Glutamatergic neuron (in vitro differentiated cells): ENCODE results near the gene KLHL40. TPM values are rescaled to one million over a fixed set of nuclear protein-coding genes. Genes with fewer than 3 reads are reported as not detected.

Experiments
- DNase-seq: peaks from one replicate; pipeline ENCODE4 v3.0.0; 2022
- H3K27ac Mint-ChIP-seq: one replicate; pipeline ENCODE4 v1.8.0; 2020; ENCODE audit warnings: mild to moderate bottlenecking, mixed read lengths, inconsistent platforms; ENCODE audit not compliant: unreplicated experiment
- H3K27me3 Mint-ChIP-seq: one replicate; pipeline ENCODE4 v1.8.0; 2020; ENCODE audit warnings: mild to moderate bottlenecking, moderate library complexity, mixed read lengths, inconsistent platforms; ENCODE audit not compliant: unreplicated experiment
- H3K36me3 Mint-ChIP-seq: one replicate; pipeline ENCODE4 v1.8.0; 2020; ENCODE audit warnings: mild to moderate bottlenecking, mixed read lengths, inconsistent platforms; ENCODE audit not compliant: unreplicated experiment
- H3K4me1 Mint-ChIP-seq: one replicate; pipeline ENCODE4 v1.8.0; 2020; ENCODE audit warnings: mild to moderate bottlenecking, low read depth, mixed read lengths, inconsistent platforms; ENCODE audit not compliant: unreplicated experiment
- H3K4me3 Mint-ChIP-seq: one replicate; pipeline ENCODE4 v1.8.0; 2020; ENCODE audit warnings: mild to moderate bottlenecking, mixed read lengths, inconsistent platforms; ENCODE audit not compliant: unreplicated experiment
- H3K9me3 Mint-ChIP-seq: one replicate; pipeline ENCODE4 v1.8.0; 2020; ENCODE audit warnings: mild to moderate bottlenecking, moderate library complexity, mixed read lengths, inconsistent platforms; ENCODE audit not compliant: unreplicated experiment
- total RNA-seq: library from RNA; stranded (reverse); fragmentation: NEBNext Ultra II Directional; extraction: Animal tissue kit (Norgen Biotek cat#: 25700); gene quantifications from one replicate; pipeline ENCODE4 v1.2.1, GENCODE V29; 2021; ENCODE audit not compliant: unreplicated experiment
- TF ChIP-seq, protein P1 (sequence below): fragments of 200-600 bp; sonication (generic); IDR thresholded peaks from one replicate; pipeline ENCODE4 v1.5.0; 2021; ENCODE audit not compliant: partially characterized antibody, unreplicated experiment

Gene KLHL40
- total RNA-seq, 1 donor from 2014 or later, result 0.44 TPM

DNA sequence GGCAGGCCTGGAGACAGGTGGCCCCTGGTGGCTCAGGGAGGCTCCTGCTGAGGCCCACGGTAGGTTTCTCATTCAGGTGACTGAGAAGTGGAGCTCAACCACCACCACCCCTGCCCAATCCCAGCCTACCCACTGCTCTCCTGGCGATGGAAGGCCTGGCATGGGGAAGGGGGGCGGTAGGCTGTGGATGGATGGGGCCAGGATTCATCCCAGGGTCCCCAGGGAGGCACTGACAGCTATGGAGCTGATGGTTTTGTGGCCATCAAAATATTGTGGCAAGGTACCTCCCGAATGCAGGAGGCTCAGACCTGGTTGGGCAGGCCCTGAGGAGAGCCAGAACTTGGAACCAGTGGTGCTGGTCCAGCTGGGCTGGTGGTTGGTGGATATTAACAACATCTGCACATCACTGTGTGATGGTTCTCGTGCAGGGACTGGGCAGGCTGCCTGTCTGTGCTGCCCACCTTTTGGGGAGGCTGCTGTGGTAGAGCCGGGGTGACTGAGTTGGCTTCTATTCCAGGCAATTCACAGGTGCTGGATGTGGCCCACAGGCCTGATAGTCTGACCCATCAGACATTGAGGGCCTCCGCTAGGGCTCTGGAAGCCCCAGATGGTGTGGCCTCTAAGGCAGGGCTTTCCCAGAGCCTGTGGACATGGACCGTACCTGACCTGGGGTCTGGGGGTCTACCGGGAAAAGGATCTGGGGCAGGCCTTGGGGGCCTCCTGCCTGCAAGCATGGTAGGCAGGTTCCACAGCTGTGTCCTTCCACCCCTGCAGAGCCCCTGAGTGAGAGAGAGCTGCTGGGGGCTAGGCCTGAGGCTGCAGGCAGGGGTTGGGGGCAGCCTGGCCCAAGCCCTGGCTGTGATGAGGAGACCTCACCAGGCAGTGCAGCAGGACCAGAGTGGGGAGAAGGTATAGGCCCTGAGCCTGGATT is 28.4 kb upstream of the KLHL40 start:
- no peak for DNase-seq
- Mint-ChIP-seq H3K36me3 (peaks cover 3% of the 10 kb centered on the region), H3K27ac (no peak overlapping the region), H3K4me3 (no peak overlapping the region), H3K27me3 (peaks cover 21% of the 10 kb centered on the region), H3K9me3 (peaks cover 14% of the 10 kb centered on the region), H3K4me1 (peaks cover 28% of the 10 kb centered on the region)
- TF ChIP-seq, protein P1, sequence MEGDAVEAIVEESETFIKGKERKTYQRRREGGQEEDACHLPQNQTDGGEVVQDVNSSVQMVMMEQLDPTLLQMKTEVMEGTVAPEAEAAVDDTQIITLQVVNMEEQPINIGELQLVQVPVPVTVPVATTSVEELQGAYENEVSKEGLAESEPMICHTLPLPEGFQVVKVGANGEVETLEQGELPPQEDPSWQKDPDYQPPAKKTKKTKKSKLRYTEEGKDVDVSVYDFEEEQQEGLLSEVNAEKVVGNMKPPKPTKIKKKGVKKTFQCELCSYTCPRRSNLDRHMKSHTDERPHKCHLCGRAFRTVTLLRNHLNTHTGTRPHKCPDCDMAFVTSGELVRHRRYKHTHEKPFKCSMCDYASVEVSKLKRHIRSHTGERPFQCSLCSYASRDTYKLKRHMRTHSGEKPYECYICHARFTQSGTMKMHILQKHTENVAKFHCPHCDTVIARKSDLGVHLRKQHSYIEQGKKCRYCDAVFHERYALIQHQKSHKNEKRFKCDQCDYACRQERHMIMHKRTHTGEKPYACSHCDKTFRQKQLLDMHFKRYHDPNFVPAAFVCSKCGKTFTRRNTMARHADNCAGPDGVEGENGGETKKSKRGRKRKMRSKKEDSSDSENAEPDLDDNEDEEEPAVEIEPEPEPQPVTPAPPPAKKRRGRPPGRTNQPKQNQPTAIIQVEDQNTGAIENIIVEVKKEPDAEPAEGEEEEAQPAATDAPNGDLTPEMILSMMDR, result no peak

DNA sequence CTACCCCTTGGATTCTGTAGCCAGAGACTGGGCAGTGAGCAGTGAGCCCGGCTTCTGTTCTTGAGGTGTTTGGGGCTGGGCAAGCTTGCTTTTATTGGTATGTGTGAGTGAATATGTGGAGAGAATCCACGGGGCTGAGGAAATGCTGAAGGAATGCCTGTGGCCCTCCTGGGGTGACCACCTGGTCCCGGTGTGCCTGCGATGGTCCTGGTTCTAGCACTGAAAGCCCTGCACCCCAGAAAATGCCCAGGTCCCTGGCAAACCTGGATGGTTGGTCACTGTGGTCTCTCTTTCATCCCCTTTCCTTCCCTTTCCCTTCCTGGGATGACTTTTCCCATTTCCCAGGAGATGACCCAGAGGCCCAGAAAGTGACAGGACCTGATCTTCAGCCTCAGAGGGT is 27.7 kb upstream of the KLHL40 start:
- no peak for DNase-seq
- peaks cover 3% of the 10 kb centered on the region for H3K36me3 Mint-ChIP-seq
- peaks cover 16% of the 10 kb centered on the region for H3K27me3 Mint-ChIP-seq
- H3K27ac Mint-ChIP-seq, result no peak overlapping the region
- H3K9me3 Mint-ChIP-seq, result peaks cover 10% of the 10 kb centered on the region
- TF ChIP-seq, protein P1, result no peak
- peaks cover 20% of the 10 kb centered on the region for H3K4me1 Mint-ChIP-seq
- H3K4me3 Mint-ChIP-seq, result no peak overlapping the region

DNA sequence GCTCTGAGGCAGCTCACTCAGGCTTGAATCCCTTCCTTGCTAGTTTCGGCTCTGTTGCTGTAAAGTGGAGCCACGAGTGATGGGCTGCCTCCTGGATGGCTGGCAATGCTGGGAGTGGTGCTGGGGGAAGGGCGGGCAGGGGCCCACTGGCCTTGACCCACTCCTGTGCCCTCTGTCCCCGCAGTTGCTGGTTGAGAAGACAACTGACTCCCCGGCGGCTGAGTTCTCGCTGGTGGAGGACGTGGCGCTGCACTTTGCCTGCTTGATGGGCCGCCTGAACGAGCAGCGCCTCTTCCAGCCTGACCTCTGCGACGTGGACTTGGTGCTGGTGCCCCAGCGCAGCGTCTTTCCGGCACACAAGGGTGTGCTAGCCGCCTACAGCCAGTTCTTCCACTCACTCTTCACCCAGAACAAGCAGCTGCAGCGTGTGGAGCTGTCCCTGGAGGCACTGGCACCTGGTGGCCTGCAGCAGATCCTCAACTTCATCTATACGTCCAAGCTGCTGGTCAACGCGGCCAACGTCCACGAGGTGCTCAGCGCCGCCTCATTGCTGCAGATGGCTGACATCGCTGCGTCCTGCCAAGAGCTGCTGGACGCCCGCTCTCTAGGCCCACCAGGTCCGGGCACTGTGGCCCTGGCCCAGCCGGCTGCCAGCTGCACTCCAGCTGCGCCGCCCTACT is 27.1 kb upstream of the KLHL40 start:
- Mint-ChIP-seq H3K27ac (no peak overlapping the region), H3K4me1 (peaks cover 16% of the 10 kb centered on the region), H3K4me3 (no peak overlapping the region), H3K27me3 (peaks cover 14% of the 10 kb centered on the region), H3K9me3 (peaks cover 9% of the 10 kb centered on the region), H3K36me3 (peaks cover 3% of the 10 kb centered on the region)
- no peak for DNase-seq
- TF ChIP-seq, protein P1, result no peak

DNA sequence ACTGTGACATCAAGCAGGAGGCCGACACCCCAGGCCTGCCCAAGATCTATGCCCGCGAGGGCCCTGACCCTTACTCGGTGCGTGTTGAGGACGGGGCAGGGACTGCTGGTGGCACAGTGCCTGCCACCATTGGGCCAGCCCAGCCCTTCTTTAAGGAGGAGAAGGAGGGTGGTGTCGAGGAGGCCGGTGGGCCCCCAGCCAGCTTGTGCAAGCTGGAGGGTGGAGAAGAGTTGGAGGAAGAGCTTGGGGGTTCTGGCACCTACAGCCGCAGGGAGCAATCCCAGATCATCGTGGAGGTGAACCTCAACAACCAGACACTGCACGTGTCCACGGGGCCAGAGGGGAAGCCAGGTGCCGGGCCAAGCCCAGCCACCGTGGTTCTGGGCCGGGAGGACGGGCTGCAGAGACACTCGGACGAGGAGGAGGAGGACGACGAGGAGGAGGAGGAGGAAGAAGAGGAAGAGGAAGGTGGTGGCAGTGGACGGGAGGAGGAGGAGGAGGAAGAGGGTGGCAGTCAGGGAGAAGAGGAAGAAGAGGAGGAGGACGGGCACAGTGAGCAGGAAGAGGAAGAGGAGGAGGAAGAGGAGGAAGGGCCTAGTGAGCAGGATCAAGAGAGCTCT is 26.5 kb upstream of the KLHL40 start:
- peaks cover 13% of the 10 kb centered on the region for H3K27me3 Mint-ChIP-seq
- H3K9me3 Mint-ChIP-seq, result peaks cover 9% of the 10 kb centered on the region
- peaks cover 15% of the 10 kb centered on the region for H3K4me1 Mint-ChIP-seq
- DNase-seq, result no peak
- TF ChIP-seq, protein P1, result no peak
- peaks cover 3% of the 10 kb centered on the region for H3K36me3 Mint-ChIP-seq
- H3K4me3 Mint-ChIP-seq, result no peak overlapping the region
- H3K27ac Mint-ChIP-seq, result no peak overlapping the region
